Suppressor macrophage treated with lipopolysaccharide for 1 hour (primary cell): Measurements from ENCODE around the gene TGIF1.

Source experiments
- DNase-seq, 3 donors: peaks; one replicate each; pipeline ENCODE4 v3.0.0-alpha.2; 2020 to 2022

Gene TGIF1

GRCh38 chr18:3485153-3486149 lies 35.5 kb downstream of the TGIF1 start:
- no peak for DNase-seq

GRCh38 chr18:3486512-3486911 lies 36.5 kb downstream of the TGIF1 start:
- DNase-seq, result no peak

GRCh38 chr18:3489462-3489861 lies 39.5 kb downstream of the TGIF1 start:
- no peak for DNase-seq

GRCh38 chr18:3491981-3492555 lies 42.1 kb downstream of the TGIF1 start:
- no peak for DNase-seq

- DNase-seq, result no peak
Observed at GRCh38 chr18:3492721-3493120, 42.7 kb downstream of the TGIF1 start.

GRCh38 chr18:3493501-3494244 lies 43.7 kb downstream of the TGIF1 start:
- peak; percentile 40 to 59 (median 49) for DNase-seq

GRCh38 chr18:3494245-3494526 lies 44.2 kb downstream of the TGIF1 start:
- no peak for DNase-seq

GRCh38 chr18:3494569-3494968 lies 44.6 kb downstream of the TGIF1 start:
- peak in 1 of 3 donors; percentile 21 for DNase-seq

GRCh38 chr18:3495691-3496430 lies 45.9 kb downstream of the TGIF1 start:
- peak in 2 of 3 donors; percentile 14 to 65 for DNase-seq

GRCh38 chr18:3498698-3499471 lies 48.9 kb downstream of the TGIF1 start:
- DNase-seq, result peak in 2 of 3 donors; percentile 25 to 54

GRCh38 chr18:3499501-3499900 lies 49.5 kb downstream of the TGIF1 start:
- DNase-seq, result peak in 1 of 3 donors; percentile 20

GRCh38 chr18:3500016-3500415 lies 50.0 kb downstream of the TGIF1 start:
- DNase-seq, result no peak

GRCh38 chr18:3502650-3503049 lies 52.7 kb downstream of the TGIF1 start:
- DNase-seq, result no peak

GRCh38 chr18:3504637-3505036 lies 54.7 kb downstream of the TGIF1 start:
- no peak for DNase-seq

- peak in 2 of 3 donors; percentile 13 to 32 for DNase-seq
Observed at GRCh38 chr18:3508576-3509549, 58.9 kb downstream of the TGIF1 start.
